ENCODE data around the gene SLC6A15.

- TF ChIP-seq EZH2 (IDR thresholded peaks at IDR 0.05; ENCODE audit: insufficient read depth, poor library complexity, severe bottlenecking) (no peak), EZH2phosphoT487 (IDR thresholded peaks at IDR 0.05; ENCODE audit: insufficient read depth, low read depth) (no peak)
These were observed 34.2 kb upstream of the SLC6A15 start for GRCh38 chr12:84946753-84947152.
